HCT116 (cell line): Measurements from ENCODE around the gene PRSS53. TPM values are rescaled to one million over a fixed set of nuclear protein-coding genes. Genes with fewer than 3 reads are reported as not detected.

Experiments used
- ATAC-seq: fragments of 200-7000 bp; cut with Tn5 transposase; 2 replicates; pipeline ENCODE4 v1.9.1; 2020; ENCODE audit warnings: mild to moderate bottlenecking, moderate library complexity
- BruUV-seq: library from RNA; stranded (reverse); fragments of 400-500 nt; replicated peaks from 2 replicates; lab custom pipeline; 2021; lab: Mats Ljungman, UMichigan
- CTCF ChIA-PET: fragments of 300-600 bp; sonication (Branson Sonifier 250); formaldehyde crosslinking; loops from one replicate; lab custom pipeline; 2021; ENCODE audit warnings: antibody characterized with exemption; lab: Charles Lee
- POLR2A ChIA-PET: fragments of 300-600, 350-600 bp; sonication (Branson Sonifier 250); formaldehyde crosslinking; loops from one replicate; lab custom pipeline; 2021; ENCODE audit warnings: antibody characterized with exemption; lab: Charles Lee
- RAD21 ChIA-PET, 2 experiments: fragments of 300-600 bp; sonication (Branson Sonifier 250); formaldehyde crosslinking; loops; one replicate each; lab custom pipeline; 2023; ENCODE audit warnings: low total read pairs in 2 of 2; ENCODE audit not compliant: uncharacterized antibody in 2 of 2, unreplicated experiment in 2 of 2, low non-redundant PET in 1 of 2; lab: Charles Lee
- DNase-seq: peaks from one replicate; pipeline ENCODE4 v3.0.0-alpha.2; 2010; ENCODE audit warnings: low read depth, low spot score
- H2AFZ ChIP-seq: fragments of 200-600 bp; shearing (Covaris generic), sonication (generic); 2 replicates; pipeline ENCODE4 v1.6.1; 2017; ENCODE audit warnings: low read depth, mixed run types, mixed read lengths, antibody characterized with exemption, low read length; ENCODE audit not compliant: poor library complexity, severe bottlenecking
- H3K27ac ChIP-seq: 2 replicates; pipeline ENCODE4 v1.5.1; 2012; ENCODE audit warnings: low read depth, low read length
- H3K27me3 ChIP-seq: fragments of 200-600 bp; sonication (generic); 2 replicates; pipeline ENCODE4 v1.6.1; 2016; ENCODE audit warnings: mixed run types, low read length, mixed read lengths; ENCODE audit not compliant: insufficient read depth
- H3K36me3 ChIP-seq, 2 experiments: fragments of 200-500 bp in 1 of 2; fragments of 200-600 bp in 1 of 2; sonication (Bioruptor generic) in 1 of 2; sonication (generic) in 1 of 2; 2 replicates each; pipeline versions ENCODE4 v1.5.1 to v1.6.1; 2014 to 2016; ENCODE audit warnings: low read length in 2 of 2, inconsistent platforms in 1 of 2, mixed read lengths in 1 of 2, mixed run types in 1 of 2; ENCODE audit not compliant: insufficient read depth in 2 of 2, control insufficient read depth in 1 of 2
- H3K4me1 ChIP-seq, 2 experiments: fragments of 200-600 bp in 1 of 2; sonication (generic) in 1 of 2; 2 replicates each; pipeline versions ENCODE4 v1.5.1 to v1.6.1; 2012 to 2017; ENCODE audit warnings: low read length in 2 of 2, inconsistent platforms in 1 of 2, mild to moderate bottlenecking in 1 of 2, mixed read lengths in 1 of 2, mixed run types in 1 of 2, moderate library complexity in 1 of 2; ENCODE audit not compliant: insufficient read depth in 2 of 2, control insufficient read depth in 1 of 2
- H3K4me2 ChIP-seq: fragments of 200-600 bp; sonication (generic); 2 replicates; pipeline ENCODE4 v1.6.1; 2017; ENCODE audit warnings: mixed run types, low read length, mixed read lengths
- H3K4me3 ChIP-seq, 2 experiments: fragments of 200-600 bp in 1 of 2; sonication (generic) in 1 of 2; replicated peaks in 1 of 2; 2 replicates each; pipeline ENCODE4 v1.5.1; 2011 to 2016; ENCODE audit warnings: low read length in 2 of 2, control low read depth in 1 of 2, low read depth in 1 of 2, mild to moderate bottlenecking in 1 of 2, mixed read lengths in 1 of 2, mixed run types in 1 of 2
- H3K79me2 ChIP-seq: fragments of 200-600 bp; sonication (generic); 2 replicates; pipeline ENCODE4 v1.6.1; 2017; ENCODE audit warnings: mild to moderate bottlenecking, mixed run types, low read length, moderate library complexity, mixed read lengths; ENCODE audit not compliant: insufficient read depth
- H3K9ac ChIP-seq: fragments of 200-600 bp; sonication (generic); 2 replicates; pipeline ENCODE4 v1.6.1; 2016; ENCODE audit warnings: low read length, mixed read lengths
- H3K9me2 ChIP-seq: fragments of 200-600 bp; sonication (generic), shearing (Covaris generic); 2 replicates; pipeline ENCODE4 v1.6.1; 2017; ENCODE audit warnings: mixed run types, mild to moderate bottlenecking, moderate library complexity; ENCODE audit not compliant: insufficient read depth
- H3K9me3 ChIP-seq, 2 experiments: fragments of 200-500 bp in 1 of 2; fragments of 200-600 bp in 1 of 2; sonication (Bioruptor generic) in 1 of 2; sonication (generic) in 1 of 2; 2 replicates each; pipeline ENCODE4 v1.6.1; 2014 to 2017; ENCODE audit warnings: low read length in 2 of 2, mixed read lengths in 2 of 2, inconsistent platforms in 1 of 2, low read depth in 1 of 2, mild to moderate bottlenecking in 1 of 2, mixed run types in 1 of 2, moderate library complexity in 1 of 2; ENCODE audit not compliant: control insufficient read depth in 1 of 2, insufficient read depth in 1 of 2
- H4K20me1 ChIP-seq: fragments of 200-600 bp; sonication (generic), shearing (Covaris generic); 2 replicates; pipeline ENCODE4 v1.6.1; 2017; ENCODE audit warnings: mixed run types, mild to moderate bottlenecking, moderate library complexity; ENCODE audit not compliant: insufficient read depth
- CBX3 ChIP-seq: IDR thresholded peaks from 2 replicates; pipeline ENCODE4 v1.6.1; 2012; ENCODE audit warnings: low read depth
- EGR1 ChIP-seq: IDR thresholded peaks from 2 replicates; pipeline ENCODE4 v1.6.1; 2012; ENCODE audit warnings: low read depth
- ELF1 ChIP-seq: IDR thresholded peaks from 2 replicates; pipeline ENCODE4 v1.6.1; 2012; ENCODE audit warnings: low read depth, borderline replicate concordance
- EZH2phosphoT487 ChIP-seq: fragments of 200-600 bp; IDR thresholded peaks from 2 replicates; pipeline ENCODE4 v1.6.1; 2018; ENCODE audit warnings: antibody characterized with exemption, borderline replicate concordance
- FOSL1 ChIP-seq: IDR thresholded peaks from 2 replicates; pipeline ENCODE4 v1.6.1; 2012; ENCODE audit warnings: low read depth
- JUND ChIP-seq: IDR thresholded peaks from 2 replicates; pipeline ENCODE4 v1.6.1; 2012
- POLR2A ChIP-seq: IDR thresholded peaks from 2 replicates; pipeline ENCODE4 v1.7.0; 2011; ENCODE audit warnings: borderline replicate concordance; ENCODE audit not compliant: insufficient read depth, insufficient read length; ENCODE audit errors: extremely low read depth
- POLR2AphosphoS5 ChIP-seq: IDR thresholded peaks from 2 replicates; pipeline ENCODE4 v1.6.1; 2011; ENCODE audit warnings: mild to moderate bottlenecking, low read depth, low read length, moderate library complexity
- SIN3A ChIP-seq: IDR thresholded peaks from 2 replicates; pipeline ENCODE4 v1.6.1; 2012; ENCODE audit warnings: low read depth
- SP1 ChIP-seq: IDR thresholded peaks from 2 replicates; pipeline ENCODE4 v1.6.1; 2012; ENCODE audit warnings: low read depth
- SRF ChIP-seq: IDR thresholded peaks from 2 replicates; pipeline ENCODE4 v1.6.1; 2012; ENCODE audit warnings: low read depth
- TCF7L2 ChIP-seq: IDR thresholded peaks from 2 replicates; pipeline ENCODE4 v1.7.0; 2011; ENCODE audit warnings: borderline replicate concordance, inconsistent platforms; ENCODE audit not compliant: insufficient read depth, insufficient read length; ENCODE audit errors: extremely low read depth
- YY1 ChIP-seq: IDR thresholded peaks from 2 replicates; pipeline ENCODE4 v1.6.1; 2011; ENCODE audit warnings: low read length, low read depth, moderate library complexity, mild to moderate bottlenecking; ENCODE audit not compliant: insufficient replicate concordance; ENCODE audit errors: extremely low read depth
- ZNF274 ChIP-seq: fragments of 200-500 bp; sonication (Bioruptor generic); IDR thresholded peaks from 2 replicates; pipeline ENCODE4 v1.6.1; 2014; ENCODE audit warnings: mild to moderate bottlenecking, low read depth, low read length, inconsistent platforms
- intact Hi-C: fragments of 100-400 bp; cut with micrococcal nuclease; formaldehyde crosslinking; loops from 2 replicates; pipeline ENCODE4 v1.10.0; 2022
- total RNA-seq: library from RNA; stranded (reverse); gene quantifications from one replicate; pipeline ENCODE4 v1.2.1, GENCODE V29; 2021; ENCODE audit not compliant: unreplicated experiment
- TF ChIP-seq, protein P1 (sequence below): IDR thresholded peaks from 2 replicates; pipeline ENCODE4 v1.6.1; 2012
- TF ChIP-seq, protein P2 (sequence below), 3 experiments: fragments of 200-600 bp in 1 of 3; sonication (generic) in 1 of 3; IDR thresholded peaks in 2 of 3; conservative IDR thresholded peaks in 1 of 3; 2 replicates each; pipeline ENCODE4 v1.5.1; 2012 to 2017; ENCODE audit warnings: low read depth in 2 of 3, low read length in 2 of 3, antibody characterized with exemption in 1 of 3, borderline replicate concordance in 1 of 3, control low read depth in 1 of 3, mild to moderate bottlenecking in 1 of 3, mixed read lengths in 1 of 3, mixed run types in 1 of 3, moderate library complexity in 1 of 3; ENCODE audit not compliant: insufficient read depth in 1 of 3
- TF ChIP-seq, protein P3 (sequence below): IDR thresholded peaks from 2 replicates; pipeline ENCODE4 v1.6.1; 2012; ENCODE audit warnings: low read depth
- TF ChIP-seq, protein P4 (sequence below): IDR thresholded peaks from 2 replicates; pipeline ENCODE4 v1.6.1; 2011; ENCODE audit warnings: mild to moderate bottlenecking, low read length, moderate library complexity; ENCODE audit not compliant: insufficient replicate concordance; ENCODE audit errors: extremely low read depth

Gene PRSS53
- total RNA-seq, 1 experiment from 2014 or later = 11.6 TPM

DNA sequence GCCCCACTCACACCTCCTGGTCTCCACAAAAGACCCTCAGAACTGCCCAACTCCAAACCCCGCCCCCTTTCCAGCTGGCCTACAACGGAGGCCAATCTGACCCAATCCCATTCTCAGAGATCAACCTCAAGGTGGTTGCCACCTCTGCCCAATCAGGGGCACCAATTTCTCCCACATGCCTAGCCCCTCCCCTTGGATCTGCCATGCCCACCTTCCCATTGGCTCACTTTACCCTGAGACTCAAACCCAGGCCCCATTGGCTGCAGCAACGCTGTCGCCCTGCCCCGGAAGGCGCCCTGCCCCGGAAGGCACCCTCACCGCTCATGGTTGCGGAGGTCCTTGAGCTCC is 25.3 kb downstream of the PRSS53 start (continued):
- TF ChIP-seq, protein P1, sequence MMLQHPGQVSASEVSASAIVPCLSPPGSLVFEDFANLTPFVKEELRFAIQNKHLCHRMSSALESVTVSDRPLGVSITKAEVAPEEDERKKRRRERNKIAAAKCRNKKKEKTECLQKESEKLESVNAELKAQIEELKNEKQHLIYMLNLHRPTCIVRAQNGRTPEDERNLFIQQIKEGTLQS = no peak
- no peak for TF ChIP-seq CBX3
- TF ChIP-seq FOSL1 = no peak

DNA sequence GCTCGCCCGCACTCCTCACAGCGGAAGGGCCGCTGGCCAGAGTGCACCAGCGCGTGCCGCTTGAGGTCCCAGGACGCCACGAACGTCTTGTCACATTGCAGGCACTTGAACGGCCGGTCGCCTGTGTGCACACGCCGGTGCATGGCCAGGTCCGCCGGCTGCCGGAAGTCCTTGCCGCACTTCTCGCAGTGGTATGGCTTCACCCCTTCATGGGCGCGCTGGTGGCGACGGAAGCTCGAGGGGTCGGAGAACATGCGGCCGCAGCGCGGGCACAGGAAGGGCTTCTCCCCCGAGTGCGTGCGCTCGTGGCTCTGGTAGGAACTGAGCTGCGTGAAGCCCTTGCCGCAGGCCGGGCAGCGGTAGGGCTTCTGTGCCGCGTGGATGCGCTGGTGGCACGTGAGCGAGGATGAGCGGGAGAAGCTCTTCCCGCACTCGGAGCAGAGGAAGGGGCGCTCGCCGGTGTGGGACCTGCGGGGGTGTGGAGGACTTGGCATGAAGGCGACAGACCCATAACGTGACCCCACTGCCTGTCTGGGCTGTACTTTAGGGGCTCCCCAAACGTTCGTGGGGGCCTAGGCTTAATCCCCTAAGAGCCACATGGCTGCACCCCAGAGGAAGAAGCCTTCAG is 26.8 kb downstream of the PRSS53 start:
- Histone ChIP-seq H3K9ac (no peak overlapping the region), H3K79me2 (peaks cover 25% of the 10 kb centered on the region), H3K9me2 (no peaks in the 10 kb centered on the region), H3K4me3 (no peak overlapping the region), H3K9me3 (no peaks in the 10 kb centered on the region), H3K4me1 (peaks cover 0 to 10% of the 10 kb centered on the region in 2 experiments; a peak in 2 of 4 replicates), H3K36me3 (peaks cover 2 to 19% of the 10 kb centered on the region in 2 experiments; a peak in 2 of 4 replicates), H3K27ac (no peak overlapping the region), H3K4me2 (no peak overlapping the region), H4K20me1 (no peaks in the 10 kb centered on the region), H3K27me3 (no peaks in the 10 kb centered on the region), H2AFZ (no peak overlapping the region)
- POLR2A ChIA-PET = interaction anchor here (0.7 kb wide), 1 partner anchor 10 kb away, joined by 3 read pairs; no protein-coding TSS in a partner anchor
- TF ChIP-seq TCF7L2 = no peak
- TF ChIP-seq ZNF274 = no peak
- no peak for TF ChIP-seq POLR2AphosphoS5
- no peak for TF ChIP-seq POLR2A
- TF ChIP-seq YY1 = no peak
- no peak for TF ChIP-seq SP1
- TF ChIP-seq JUND = no peak
- TF ChIP-seq CBX3 = no peak
- no peak for TF ChIP-seq EGR1
- TF ChIP-seq, protein P2, sequence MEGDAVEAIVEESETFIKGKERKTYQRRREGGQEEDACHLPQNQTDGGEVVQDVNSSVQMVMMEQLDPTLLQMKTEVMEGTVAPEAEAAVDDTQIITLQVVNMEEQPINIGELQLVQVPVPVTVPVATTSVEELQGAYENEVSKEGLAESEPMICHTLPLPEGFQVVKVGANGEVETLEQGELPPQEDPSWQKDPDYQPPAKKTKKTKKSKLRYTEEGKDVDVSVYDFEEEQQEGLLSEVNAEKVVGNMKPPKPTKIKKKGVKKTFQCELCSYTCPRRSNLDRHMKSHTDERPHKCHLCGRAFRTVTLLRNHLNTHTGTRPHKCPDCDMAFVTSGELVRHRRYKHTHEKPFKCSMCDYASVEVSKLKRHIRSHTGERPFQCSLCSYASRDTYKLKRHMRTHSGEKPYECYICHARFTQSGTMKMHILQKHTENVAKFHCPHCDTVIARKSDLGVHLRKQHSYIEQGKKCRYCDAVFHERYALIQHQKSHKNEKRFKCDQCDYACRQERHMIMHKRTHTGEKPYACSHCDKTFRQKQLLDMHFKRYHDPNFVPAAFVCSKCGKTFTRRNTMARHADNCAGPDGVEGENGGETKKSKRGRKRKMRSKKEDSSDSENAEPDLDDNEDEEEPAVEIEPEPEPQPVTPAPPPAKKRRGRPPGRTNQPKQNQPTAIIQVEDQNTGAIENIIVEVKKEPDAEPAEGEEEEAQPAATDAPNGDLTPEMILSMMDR (IDR thresholded peaks at IDR 0.05 in 2 of 3, conservative IDR thresholded peaks at IDR 0.05 in 1 of 3; ENCODE audit: borderline replicate concordance in 1 of 3, insufficient read depth in 1 of 3, low read depth in 2 of 3, low read length in 2 of 3) = no peak
- no peak for TF ChIP-seq ELF1
- TF ChIP-seq, protein P3, sequence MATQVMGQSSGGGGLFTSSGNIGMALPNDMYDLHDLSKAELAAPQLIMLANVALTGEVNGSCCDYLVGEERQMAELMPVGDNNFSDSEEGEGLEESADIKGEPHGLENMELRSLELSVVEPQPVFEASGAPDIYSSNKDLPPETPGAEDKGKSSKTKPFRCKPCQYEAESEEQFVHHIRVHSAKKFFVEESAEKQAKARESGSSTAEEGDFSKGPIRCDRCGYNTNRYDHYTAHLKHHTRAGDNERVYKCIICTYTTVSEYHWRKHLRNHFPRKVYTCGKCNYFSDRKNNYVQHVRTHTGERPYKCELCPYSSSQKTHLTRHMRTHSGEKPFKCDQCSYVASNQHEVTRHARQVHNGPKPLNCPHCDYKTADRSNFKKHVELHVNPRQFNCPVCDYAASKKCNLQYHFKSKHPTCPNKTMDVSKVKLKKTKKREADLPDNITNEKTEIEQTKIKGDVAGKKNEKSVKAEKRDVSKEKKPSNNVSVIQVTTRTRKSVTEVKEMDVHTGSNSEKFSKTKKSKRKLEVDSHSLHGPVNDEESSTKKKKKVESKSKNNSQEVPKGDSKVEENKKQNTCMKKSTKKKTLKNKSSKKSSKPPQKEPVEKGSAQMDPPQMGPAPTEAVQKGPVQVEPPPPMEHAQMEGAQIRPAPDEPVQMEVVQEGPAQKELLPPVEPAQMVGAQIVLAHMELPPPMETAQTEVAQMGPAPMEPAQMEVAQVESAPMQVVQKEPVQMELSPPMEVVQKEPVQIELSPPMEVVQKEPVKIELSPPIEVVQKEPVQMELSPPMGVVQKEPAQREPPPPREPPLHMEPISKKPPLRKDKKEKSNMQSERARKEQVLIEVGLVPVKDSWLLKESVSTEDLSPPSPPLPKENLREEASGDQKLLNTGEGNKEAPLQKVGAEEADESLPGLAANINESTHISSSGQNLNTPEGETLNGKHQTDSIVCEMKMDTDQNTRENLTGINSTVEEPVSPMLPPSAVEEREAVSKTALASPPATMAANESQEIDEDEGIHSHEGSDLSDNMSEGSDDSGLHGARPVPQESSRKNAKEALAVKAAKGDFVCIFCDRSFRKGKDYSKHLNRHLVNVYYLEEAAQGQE = no peak
- no peak for TF ChIP-seq EZH2phosphoT487
- TF ChIP-seq, protein P4, sequence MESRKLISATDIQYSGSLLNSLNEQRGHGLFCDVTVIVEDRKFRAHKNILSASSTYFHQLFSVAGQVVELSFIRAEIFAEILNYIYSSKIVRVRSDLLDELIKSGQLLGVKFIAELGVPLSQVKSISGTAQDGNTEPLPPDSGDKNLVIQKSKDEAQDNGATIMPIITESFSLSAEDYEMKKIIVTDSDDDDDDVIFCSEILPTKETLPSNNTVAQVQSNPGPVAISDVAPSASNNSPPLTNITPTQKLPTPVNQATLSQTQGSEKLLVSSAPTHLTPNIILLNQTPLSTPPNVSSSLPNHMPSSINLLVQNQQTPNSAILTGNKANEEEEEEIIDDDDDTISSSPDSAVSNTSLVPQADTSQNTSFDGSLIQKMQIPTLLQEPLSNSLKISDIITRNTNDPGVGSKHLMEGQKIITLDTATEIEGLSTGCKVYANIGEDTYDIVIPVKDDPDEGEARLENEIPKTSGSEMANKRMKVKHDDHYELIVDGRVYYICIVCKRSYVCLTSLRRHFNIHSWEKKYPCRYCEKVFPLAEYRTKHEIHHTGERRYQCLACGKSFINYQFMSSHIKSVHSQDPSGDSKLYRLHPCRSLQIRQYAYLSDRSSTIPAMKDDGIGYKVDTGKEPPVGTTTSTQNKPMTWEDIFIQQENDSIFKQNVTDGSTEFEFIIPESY = no peak
- no peak for TF ChIP-seq SRF
- TF ChIP-seq SIN3A = no peak
- no peak for TF ChIP-seq FOSL1
- RAD21 ChIA-PET = no interaction called here
- DNase-seq = no peak
- CTCF ChIA-PET = no interaction called here
- BruUV-seq = no TSS peak
- intact Hi-C loops = no loop called here
- ATAC-seq = no peak
